PC-3 (cell line): ENCODE data around the gene ALDH7A1.

Source experiments
- EZH2 ChIP-seq: fragments of 300-600 bp; sonication (generic); IDR thresholded peaks from one replicate; pipeline ENCODE4 v1.6.1; 2017; ENCODE audit warnings: antibody characterized with exemption, mild to moderate bottlenecking, low read length; ENCODE audit not compliant: unreplicated experiment
- TF ChIP-seq, protein P1 (sequence below): fragments of 300-600 bp; sonication (generic); conservative IDR thresholded peaks from 2 replicates; pipeline ENCODE4 v1.5.1; 2017; ENCODE audit warnings: antibody characterized with exemption, low read depth, mild to moderate bottlenecking, low read length

DNA sequence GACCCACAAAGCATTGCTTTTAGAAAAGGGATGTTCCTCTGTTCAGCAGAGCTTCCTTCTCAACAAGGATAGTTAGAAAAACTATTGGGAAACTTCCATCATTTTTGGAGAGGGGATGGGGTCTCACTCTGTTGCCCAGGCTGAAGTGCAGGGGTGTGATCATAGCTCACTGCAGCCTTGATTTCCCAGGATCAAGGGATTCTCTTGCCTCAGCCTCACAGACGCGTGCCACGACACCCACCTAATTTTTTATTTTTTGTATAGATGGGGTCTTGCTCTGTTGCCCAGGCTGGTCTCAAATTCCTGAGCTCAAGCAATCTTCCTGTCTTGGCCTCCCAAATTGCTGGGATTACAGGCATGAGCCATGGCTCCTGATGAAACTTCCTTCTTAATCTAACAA, 40.6 kb upstream of the ALDH7A1 start:
- TF ChIP-seq, protein P1, sequence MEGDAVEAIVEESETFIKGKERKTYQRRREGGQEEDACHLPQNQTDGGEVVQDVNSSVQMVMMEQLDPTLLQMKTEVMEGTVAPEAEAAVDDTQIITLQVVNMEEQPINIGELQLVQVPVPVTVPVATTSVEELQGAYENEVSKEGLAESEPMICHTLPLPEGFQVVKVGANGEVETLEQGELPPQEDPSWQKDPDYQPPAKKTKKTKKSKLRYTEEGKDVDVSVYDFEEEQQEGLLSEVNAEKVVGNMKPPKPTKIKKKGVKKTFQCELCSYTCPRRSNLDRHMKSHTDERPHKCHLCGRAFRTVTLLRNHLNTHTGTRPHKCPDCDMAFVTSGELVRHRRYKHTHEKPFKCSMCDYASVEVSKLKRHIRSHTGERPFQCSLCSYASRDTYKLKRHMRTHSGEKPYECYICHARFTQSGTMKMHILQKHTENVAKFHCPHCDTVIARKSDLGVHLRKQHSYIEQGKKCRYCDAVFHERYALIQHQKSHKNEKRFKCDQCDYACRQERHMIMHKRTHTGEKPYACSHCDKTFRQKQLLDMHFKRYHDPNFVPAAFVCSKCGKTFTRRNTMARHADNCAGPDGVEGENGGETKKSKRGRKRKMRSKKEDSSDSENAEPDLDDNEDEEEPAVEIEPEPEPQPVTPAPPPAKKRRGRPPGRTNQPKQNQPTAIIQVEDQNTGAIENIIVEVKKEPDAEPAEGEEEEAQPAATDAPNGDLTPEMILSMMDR: no peak
- no peak for TF ChIP-seq EZH2
